HUES48 (cell line): ENCODE data around the gene ABCA1.
"Not testable (repeated sequence)": the region's sequence is repeated elsewhere in the genome, so short reads cannot be mapped to it uniquely, and the experiment has no call there.

ENCODE experiments used
- H3K27ac ChIP-seq: one replicate; pipeline ENCODE4 v1.7.0; 2013; ENCODE audit warnings: low read depth, low read length, inconsistent platforms
- H3K27me3 ChIP-seq: 2 replicates; pipeline ENCODE4 v1.6.1; 2013; ENCODE audit warnings: mild to moderate bottlenecking, low read length; ENCODE audit not compliant: control insufficient read depth, insufficient read depth
- H3K36me3 ChIP-seq: 2 replicates; pipeline ENCODE4 v1.6.1; 2013; ENCODE audit warnings: low read length; ENCODE audit not compliant: control insufficient read depth, insufficient read depth
- H3K4me1 ChIP-seq: 2 replicates; pipeline ENCODE4 v1.6.1; 2013; ENCODE audit warnings: mild to moderate bottlenecking, low read length; ENCODE audit not compliant: control insufficient read depth, insufficient read depth
- H3K4me3 ChIP-seq: 2 replicates; pipeline ENCODE4 v1.5.1; 2013; ENCODE audit warnings: mild to moderate bottlenecking, low read depth, low read length
- H3K9ac ChIP-seq: 2 replicates; pipeline ENCODE4 v1.6.1; 2013; ENCODE audit warnings: mild to moderate bottlenecking, low read depth, low read length, moderate library complexity
- H3K9me3 ChIP-seq: 2 replicates; pipeline ENCODE4 v1.6.1; 2013; ENCODE audit warnings: low read length; ENCODE audit not compliant: control insufficient read depth, insufficient read depth

Gene ABCA1

DNA sequence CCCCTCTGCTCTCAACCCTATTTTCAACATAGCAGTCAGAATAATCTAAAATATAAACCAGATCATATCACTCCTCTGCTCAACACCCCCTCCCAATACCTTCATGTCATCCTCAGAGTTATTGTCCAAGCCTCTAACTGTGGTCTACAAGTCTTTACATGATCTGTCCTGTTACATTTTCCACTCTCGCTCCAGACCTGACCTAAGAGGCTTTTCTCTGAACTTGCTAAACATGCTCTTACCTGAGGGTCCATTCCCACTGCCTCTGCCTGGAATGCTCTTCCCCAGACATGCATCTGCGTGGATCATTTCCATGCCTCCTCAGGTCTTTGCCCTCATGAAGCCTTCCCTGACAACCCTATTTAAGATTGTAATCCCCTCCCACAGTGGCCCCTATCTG, 152.0 kb downstream of the ABCA1 start:
- no peak overlapping the region for H3K9ac ChIP-seq
- no peak overlapping the region for H3K27ac ChIP-seq
- no peak overlapping the region for H3K4me3 ChIP-seq
- no peaks in the 10 kb centered on the region for H3K36me3 ChIP-seq
- H3K4me1 ChIP-seq, result no peaks in the 10 kb centered on the region
- no peaks in the 10 kb centered on the region for H3K9me3 ChIP-seq
- H3K27me3 ChIP-seq, result no peaks in the 10 kb centered on the region

DNA sequence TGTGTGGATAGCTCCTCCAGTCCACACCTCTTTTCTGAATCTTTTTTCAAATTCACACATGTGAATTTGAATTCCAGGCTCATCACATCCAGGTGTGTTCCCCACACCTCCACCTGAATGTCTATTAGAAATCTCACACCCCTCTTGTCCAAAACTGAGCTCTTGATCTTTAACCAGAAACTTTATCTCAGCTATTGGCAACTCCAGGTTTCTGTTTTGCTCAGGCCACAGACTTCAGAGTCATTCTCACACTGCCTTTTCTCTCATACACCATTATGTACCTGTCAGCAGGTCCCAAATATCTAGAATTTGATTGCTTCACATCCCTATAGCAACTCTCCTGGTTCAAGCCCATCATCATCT, 152.4 kb downstream of the ABCA1 start:
- H3K9ac ChIP-seq, result no peak overlapping the region
- no peaks in the 10 kb centered on the region for H3K4me1 ChIP-seq
- H3K27ac ChIP-seq, result no peak overlapping the region
- no peak overlapping the region for H3K4me3 ChIP-seq
- H3K27me3 ChIP-seq, result no peaks in the 10 kb centered on the region
- no peaks in the 10 kb centered on the region for H3K36me3 ChIP-seq
- H3K9me3 ChIP-seq, result no peaks in the 10 kb centered on the region

DNA sequence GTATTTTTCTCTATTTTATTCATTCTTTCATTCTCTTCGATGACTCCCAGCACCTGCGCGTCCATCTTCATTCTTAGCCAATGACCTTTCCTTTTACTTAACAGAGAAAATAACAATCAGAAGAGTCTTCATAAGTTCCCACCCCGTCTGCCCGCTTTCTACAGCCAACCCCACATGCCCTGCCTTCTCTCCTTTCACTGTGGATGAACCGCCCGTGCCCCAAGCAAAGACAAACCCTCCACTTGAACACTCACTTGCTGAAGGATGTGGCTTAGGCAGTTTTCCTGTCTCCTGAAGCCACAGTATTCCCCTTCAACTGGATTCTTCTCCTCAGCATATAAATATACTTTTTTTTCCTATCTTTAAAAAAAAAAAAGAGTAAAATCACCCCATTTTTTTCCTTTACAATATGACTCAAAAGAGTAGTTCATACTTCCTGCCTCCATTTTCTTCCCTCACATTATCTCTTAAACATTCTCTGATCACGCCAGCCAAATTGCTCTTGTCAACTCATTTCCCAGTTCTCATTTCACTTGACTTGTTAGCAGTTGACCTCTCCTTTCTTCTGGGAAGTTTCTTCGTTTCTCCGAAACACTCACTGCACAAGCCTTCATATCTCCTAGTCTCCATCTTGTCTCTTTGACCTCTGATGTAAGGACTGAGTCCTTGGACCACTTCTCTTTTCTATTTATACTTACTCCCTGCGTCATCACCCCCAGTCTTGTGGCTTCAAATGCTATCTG, 153.0 kb downstream of the ABCA1 start:
- Histone ChIP-seq H3K4me3 (no peak overlapping the region), H3K27me3 (no peaks in the 10 kb centered on the region)

DNA sequence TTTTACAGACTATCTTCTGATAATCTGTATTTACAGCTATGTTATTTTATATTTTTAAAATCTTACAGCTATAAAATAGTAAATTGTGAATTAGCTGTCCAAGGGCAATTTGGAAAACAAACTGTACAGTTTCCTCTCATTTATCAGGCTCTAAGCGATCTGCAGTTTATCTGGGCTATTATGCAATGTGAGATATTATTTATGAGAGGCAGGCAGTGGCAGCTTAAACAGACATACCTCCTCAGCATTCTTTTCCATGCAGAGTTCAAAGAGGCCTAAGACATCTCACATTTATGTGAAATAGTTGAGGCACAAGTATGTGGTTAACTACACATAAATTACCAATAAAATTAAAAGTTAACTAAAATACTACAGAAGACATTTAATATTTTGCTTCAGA, 153.8 kb downstream of the ABCA1 start:
- Histone ChIP-seq H3K4me3 (no peak overlapping the region), H3K9ac (no peak overlapping the region), H3K4me1 (no peaks in the 10 kb centered on the region), H3K36me3 (no peaks in the 10 kb centered on the region), H3K9me3 (no peaks in the 10 kb centered on the region), H3K27me3 (no peaks in the 10 kb centered on the region), H3K27ac (no peak overlapping the region)

More for the DNA sequence above, 153.0 kb downstream of the ABCA1 start:
- Histone ChIP-seq H3K9ac (no peak overlapping the region), H3K27ac (no peak overlapping the region), H3K36me3 (no peaks in the 10 kb centered on the region), H3K4me1 (no peaks in the 10 kb centered on the region), H3K9me3 (no peaks in the 10 kb centered on the region)

DNA sequence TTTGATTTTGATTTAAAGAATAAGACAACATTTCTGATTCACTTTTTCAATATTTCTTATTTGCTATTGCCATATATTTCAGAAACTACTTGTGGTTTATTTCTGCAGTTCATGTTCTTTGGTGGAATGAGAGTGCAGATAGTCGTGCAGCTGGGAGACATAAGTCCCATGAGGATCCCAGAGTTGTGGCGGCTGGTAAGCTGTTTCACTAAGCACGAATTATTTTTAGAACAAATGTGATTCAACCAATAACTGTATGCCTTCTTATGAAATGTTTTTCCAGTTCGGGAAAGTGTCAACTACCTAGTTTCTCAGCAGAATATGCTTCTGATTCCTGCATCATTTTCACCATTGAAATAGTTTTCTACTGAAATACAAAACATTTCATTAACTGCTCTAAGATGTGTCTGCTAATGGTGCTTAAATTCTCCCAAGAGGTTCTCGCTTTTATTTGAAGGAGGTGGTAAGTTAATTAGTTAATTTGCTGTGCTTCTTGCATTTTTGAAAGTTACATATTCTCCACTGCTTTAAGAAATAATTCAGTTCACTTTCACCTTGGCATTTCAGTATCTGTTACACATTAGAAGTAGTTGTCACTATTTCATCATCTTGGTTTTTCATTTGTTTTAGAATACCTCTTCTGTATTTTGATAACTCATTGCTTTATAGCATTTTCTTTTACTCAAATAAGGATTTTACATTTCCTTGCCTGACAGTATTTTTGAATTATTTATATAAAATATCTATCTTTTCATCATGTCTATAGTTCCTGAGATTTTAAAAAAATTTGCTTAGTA, 155.0 kb downstream of the ABCA1 start:
- Histone ChIP-seq H3K9ac (no peak overlapping the region), H3K27ac (no peak overlapping the region), H3K27me3 (no peaks in the 10 kb centered on the region), H3K36me3 (no peaks in the 10 kb centered on the region), H3K4me1 (no peaks in the 10 kb centered on the region), H3K9me3 (no peaks in the 10 kb centered on the region), H3K4me3 (no peak overlapping the region)

DNA sequence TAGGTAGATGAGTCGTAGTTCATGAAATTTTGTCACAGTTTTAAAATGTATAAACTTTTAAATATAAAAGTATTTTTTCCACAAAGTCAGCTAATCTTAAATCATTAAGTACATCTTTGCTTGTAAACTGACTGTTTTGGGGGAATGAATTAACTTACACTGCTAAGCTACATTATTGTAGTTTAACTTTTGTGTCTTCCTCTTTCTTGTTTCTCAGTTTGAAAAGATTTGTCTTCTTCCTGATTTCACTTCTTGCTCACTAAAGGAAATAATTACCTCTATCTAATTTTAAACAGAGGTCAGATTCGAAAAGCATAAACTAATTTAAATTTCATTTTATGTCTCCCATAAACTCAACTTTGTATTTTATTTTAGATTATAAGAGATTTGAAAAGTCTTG, 158.3 kb downstream of the ABCA1 start:
- Histone ChIP-seq H3K4me3 (no peak overlapping the region), H3K4me1 (no peaks in the 10 kb centered on the region), H3K36me3 (no peaks in the 10 kb centered on the region), H3K9me3 (no peaks in the 10 kb centered on the region), H3K9ac (no peak overlapping the region), H3K27ac (no peak overlapping the region), H3K27me3 (0 out of 2 replicates have a peak, but pooled peaks cover 3% of the 10 kb centered on the region)

DNA sequence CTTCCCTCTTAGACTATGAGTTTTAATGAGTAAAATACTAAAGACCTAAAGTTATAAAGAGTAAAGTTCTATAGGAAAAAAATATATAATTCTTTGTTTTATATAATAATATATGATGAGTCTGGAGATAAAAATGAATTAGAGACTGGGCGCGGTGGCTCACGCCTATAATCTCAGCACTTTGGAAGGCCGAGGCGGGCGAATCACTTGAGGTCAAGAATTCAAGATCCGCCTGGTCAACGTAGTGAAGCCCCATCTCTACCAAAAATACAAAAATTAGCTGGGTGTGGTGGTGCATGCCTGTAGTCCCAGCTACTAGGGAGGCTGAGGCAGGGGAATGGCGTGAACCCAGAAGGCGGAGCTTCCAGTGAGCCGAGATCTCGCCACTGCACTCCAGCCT, 158.9 kb downstream of the ABCA1 start:
- not testable (repeated sequence) for H3K4me1 ChIP-seq, H3K36me3 ChIP-seq, H3K27me3 ChIP-seq, H3K9ac ChIP-seq, H3K4me3 ChIP-seq, H3K9me3 ChIP-seq, H3K27ac ChIP-seq

DNA sequence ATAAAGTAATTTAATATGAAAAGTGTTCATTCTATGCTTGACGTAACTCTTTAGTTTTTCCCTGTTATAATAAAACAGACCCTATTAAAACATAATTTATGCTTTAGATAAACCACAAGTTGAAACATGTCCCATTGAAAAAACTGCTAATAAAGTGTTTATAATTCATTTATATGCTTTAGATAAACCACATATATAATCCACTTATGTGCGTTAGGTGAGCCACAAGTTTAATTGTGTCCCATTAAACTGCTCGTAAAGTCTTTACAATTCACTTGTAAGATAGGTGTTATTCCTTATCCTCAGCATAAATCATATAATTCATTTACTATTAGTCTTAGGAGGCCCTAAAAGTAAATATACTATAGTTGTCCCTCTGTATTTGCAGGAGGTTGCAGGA, 160.4 kb downstream of the ABCA1 start:
- Histone ChIP-seq H3K9ac (no peak overlapping the region), H3K4me1 (no peaks in the 10 kb centered on the region), H3K4me3 (no peak overlapping the region), H3K27ac (no peak overlapping the region), H3K36me3 (no peaks in the 10 kb centered on the region), H3K9me3 (no peaks in the 10 kb centered on the region), H3K27me3 (peaks cover 3% of the 10 kb centered on the region; the same call in 1 of the 2 replicates)

DNA sequence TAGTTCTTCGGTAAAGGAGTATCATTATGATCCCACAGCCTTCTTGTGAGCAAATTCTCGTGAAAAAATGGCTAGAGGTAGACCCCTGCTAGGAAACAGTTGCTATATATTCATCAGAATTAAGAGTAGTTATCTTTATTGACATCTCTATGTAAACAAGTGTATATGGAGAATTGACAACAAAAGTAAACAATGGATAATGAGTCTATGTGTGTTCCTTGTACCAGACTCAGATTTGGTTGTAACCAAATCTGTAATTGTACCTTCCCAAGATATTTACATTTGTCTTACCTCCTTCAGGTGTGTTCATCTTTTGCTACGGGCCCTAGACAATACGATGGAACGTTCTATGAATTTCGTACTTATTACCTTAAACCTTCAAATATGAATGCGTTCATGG, 161.9 kb downstream of the ABCA1 start:
- Histone ChIP-seq H3K27ac (no peak overlapping the region), H3K4me3 (no peak overlapping the region), H3K36me3 (no peaks in the 10 kb centered on the region), H3K9ac (no peak overlapping the region), H3K4me1 (no peaks in the 10 kb centered on the region), H3K27me3 (peaks cover 3% of the 10 kb centered on the region; the same call in 1 of the 2 replicates), H3K9me3 (no peaks in the 10 kb centered on the region)

DNA sequence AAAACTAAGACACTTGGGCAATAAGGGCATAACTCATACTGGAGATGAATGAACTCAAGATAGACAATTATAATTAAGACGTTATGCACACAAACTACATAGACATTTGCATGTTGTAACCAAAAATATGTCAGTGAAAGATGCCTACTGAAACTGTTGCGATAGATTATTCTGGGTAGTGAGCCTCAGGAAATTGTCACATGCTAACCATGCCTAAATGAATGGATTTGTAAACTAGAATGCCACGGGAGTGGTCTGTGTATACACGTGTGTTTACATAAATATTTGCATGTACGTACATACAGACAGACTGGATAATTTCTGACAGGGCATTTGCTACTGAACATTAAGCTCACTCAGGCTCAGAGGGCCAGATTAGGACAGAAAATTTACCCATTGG, 162.8 kb downstream of the ABCA1 start:
- Histone ChIP-seq H3K36me3 (no peaks in the 10 kb centered on the region), H3K27me3 (peaks cover 3% of the 10 kb centered on the region; the same call in 1 of the 2 replicates), H3K4me1 (no peaks in the 10 kb centered on the region), H3K4me3 (no peak overlapping the region), H3K9ac (no peak overlapping the region), H3K27ac (no peak overlapping the region), H3K9me3 (no peaks in the 10 kb centered on the region)

DNA sequence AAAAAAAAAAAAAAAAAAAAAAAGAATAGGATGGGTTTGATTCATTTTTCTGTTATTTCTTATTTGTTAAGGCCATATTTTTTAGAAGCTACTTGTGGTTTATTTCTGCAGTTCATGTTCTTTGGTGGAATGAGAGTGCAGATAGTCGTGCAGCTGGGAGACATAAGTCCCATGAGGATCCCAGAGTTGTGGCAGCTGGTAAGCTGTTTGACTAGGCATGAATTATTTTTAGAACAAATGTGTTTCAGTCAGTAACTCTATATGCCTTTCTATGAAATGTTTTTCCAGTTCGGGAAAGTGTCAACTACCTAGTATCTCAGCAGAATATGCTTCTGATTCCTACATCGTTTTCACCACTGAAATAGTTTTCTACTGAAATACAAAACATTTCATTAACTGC, 169.0 kb downstream of the ABCA1 start:
- H3K9ac ChIP-seq, result no peak overlapping the region
- no peak overlapping the region for H3K27ac ChIP-seq
- H3K36me3 ChIP-seq, result peaks cover 14% of the 10 kb centered on the region; the same call in 1 of the 2 replicates

More for the DNA sequence above, 169.0 kb downstream of the ABCA1 start:
- Histone ChIP-seq H3K9me3 (no peaks in the 10 kb centered on the region), H3K4me1 (no peaks in the 10 kb centered on the region), H3K27me3 (no peaks in the 10 kb centered on the region; the same call in 1 of the 2 replicates), H3K4me3 (no peak overlapping the region)
